VCaP (cell line): ENCODE measurements around the gene KCTD15.

Experiments
- H3K27ac ChIP-seq: fragments of 450-650 bp; 2 replicates; pipeline ENCODE4 v1.5.1; 2017
- TF ChIP-seq, protein P1 (sequence below): fragments of 450-650 bp; conservative IDR thresholded peaks from 2 replicates; pipeline ENCODE4 v1.5.1; 2017; ENCODE audit warnings: mild to moderate bottlenecking, moderate library complexity

Gene KCTD15

DNA sequence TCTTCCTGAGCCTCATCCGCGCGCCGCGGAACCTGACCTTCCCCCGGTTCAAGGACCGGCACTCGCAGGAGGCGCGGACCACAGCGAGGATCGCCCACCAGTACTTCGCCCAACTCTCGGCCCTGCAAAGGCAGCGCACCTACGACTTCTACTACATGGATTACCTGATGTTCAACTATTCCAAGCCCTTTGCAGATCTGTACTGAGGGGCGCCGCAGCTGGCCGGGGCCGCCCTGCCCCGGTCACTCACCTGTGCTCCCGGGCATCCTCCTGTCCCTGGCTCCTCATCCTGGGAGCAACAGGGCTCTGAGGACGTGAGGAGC is 23.9 kb upstream of the KCTD15 start:
- TF ChIP-seq, protein P1, sequence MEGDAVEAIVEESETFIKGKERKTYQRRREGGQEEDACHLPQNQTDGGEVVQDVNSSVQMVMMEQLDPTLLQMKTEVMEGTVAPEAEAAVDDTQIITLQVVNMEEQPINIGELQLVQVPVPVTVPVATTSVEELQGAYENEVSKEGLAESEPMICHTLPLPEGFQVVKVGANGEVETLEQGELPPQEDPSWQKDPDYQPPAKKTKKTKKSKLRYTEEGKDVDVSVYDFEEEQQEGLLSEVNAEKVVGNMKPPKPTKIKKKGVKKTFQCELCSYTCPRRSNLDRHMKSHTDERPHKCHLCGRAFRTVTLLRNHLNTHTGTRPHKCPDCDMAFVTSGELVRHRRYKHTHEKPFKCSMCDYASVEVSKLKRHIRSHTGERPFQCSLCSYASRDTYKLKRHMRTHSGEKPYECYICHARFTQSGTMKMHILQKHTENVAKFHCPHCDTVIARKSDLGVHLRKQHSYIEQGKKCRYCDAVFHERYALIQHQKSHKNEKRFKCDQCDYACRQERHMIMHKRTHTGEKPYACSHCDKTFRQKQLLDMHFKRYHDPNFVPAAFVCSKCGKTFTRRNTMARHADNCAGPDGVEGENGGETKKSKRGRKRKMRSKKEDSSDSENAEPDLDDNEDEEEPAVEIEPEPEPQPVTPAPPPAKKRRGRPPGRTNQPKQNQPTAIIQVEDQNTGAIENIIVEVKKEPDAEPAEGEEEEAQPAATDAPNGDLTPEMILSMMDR = no peak
- no peak overlapping the region for H3K27ac ChIP-seq

DNA sequence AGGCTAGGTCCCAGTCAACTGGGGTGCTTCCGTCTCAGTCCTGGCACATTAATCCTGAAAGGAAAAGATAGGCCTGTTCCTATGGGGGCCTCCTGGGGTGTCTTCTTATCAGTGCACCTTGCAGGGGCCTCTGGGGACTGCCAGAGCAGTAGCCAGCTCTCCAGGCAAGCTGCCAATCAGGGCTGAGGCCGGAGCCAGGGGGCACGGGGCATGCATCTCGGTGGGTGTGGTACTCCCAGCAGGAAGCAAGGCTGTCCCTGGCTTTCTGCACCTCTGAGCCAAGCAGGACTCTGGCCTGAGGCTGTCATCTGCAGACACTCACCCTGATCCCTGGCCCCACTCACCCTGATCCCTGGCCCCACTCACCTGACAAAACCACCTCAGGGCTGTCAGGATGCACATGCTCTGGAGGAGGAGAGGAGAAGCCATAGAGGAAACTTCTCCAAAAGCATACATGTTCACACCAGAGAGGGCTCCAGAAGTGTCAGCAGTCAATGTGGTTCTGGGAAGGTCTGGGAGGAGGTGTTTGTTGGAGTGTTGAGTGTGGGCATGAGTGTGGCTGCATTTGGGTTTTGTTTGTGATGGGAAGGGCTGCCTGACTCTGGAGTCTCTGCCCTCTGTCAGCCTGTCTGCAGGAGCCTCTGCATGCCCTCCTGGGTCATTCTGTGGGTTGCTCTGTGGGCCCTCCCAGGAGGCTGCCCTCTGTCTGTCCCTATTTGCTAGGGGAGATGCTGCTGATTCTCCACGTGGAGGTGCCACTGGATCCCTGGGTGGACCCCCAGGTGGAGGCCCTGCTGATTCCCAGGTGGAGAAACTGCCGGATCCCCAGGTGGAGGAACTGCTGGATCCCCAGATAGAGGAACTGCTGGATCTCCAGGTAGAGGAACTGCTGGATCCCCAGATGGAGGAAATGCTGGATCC is 22.7 kb upstream of the KCTD15 start:
- H3K27ac ChIP-seq = no peak overlapping the region
- TF ChIP-seq, protein P1 = no peak

DNA sequence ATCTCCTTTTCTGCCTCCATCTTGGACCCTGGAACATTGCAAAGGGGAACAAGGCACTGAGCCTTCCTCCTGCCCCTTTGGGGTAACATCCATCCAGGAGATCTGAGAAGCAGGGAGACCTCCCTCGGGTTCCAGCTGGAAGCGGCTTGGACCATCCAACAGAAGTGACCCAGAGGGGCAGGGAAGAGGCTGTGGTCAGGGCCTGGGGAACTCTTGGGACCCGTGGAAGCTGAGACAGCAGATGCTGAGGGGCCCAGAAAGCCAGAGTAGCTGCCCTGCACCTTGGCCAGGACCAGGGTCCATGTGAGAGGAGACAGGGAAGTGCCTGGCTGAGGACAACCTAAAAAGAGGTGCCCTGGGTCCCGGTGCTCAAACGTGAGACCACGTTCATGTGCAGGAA is 21.9 kb upstream of the KCTD15 start:
- TF ChIP-seq, protein P1 = no peak

GRCh38 chr19:33775731-33776487 is 20.8 kb upstream of the KCTD15 start:
- TF ChIP-seq, protein P1 = no peak
- H3K27ac ChIP-seq = no peak overlapping the region

More for the DNA sequence above, 21.9 kb upstream of the KCTD15 start:
- H3K27ac ChIP-seq = no peak overlapping the region

GRCh38 chr19:33777351-33777750 is 19.3 kb upstream of the KCTD15 start:
- TF ChIP-seq, protein P1 = no peak
- no peak overlapping the region for H3K27ac ChIP-seq

DNA sequence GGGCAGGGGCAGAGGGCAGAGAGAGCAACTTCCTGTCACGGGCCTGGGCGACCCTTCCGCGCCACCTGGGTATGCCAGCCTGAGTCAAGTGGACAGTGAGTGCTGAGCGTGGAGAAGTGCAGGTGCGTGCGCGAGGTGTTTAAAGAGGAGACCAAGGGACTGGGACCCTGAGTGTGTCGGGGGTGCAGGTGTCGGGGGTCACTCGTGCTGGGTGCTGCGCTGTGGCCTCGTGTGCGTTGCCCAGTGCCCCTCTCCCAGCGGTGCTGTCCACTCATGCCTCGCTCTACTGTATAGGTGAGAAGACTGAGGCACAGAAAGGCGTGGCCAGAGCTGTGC is 18.9 kb upstream of the KCTD15 start:
- TF ChIP-seq, protein P1 = no peak
- H3K27ac ChIP-seq = no peak overlapping the region

DNA sequence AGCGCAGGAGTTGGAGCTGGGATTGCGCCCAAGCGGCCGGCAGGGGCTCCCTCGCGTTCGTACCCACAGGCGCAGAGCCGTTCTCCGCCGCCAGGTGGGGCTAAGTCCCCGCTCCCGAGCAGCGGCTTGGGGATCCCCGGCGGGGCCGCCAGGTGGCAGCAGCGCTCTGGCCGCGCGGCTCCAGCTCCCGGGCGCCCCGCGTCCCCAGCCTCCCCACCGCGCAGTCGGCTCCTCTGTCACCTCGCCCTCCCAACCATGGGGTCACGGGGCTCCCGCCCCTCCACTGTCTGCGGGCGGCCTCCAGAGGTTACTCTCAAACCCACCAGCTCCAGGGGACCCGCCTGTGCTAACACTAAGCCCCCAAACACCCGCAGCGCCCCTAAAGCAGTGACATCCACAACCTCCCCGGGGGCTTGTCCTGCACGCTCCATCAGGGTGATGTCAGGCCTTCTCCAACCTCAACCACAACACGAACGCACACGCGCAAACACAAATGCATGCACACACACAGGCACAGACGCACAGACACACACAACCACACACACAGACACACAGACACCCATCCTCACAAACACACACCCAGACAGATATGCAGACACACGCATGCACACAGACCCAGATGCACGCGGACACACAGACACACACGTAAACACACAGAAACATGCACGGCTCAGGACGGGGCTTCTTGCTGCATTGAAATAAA is 18.4 kb upstream of the KCTD15 start:
- TF ChIP-seq, protein P1 = peak; percentile 100
- H3K27ac ChIP-seq = peak overlapping the region; percentile 47; the same call in 1 of the 2 replicates
